DMS 273 treated with DMSO at 0.1 percent for 48 hours (cell line): ENCODE measurements around the gene SRSF3.

Experiments
- DNase-seq: peaks from one replicate; lab custom pipeline; 2025; lab: John Stamatoyannopoulos, UW

SRSF3 gene

GRCh38 chr6:36623547-36624459 is 29.6 kb downstream of the SRSF3 start:
- DNase-seq: peak; percentile 32

DNA sequence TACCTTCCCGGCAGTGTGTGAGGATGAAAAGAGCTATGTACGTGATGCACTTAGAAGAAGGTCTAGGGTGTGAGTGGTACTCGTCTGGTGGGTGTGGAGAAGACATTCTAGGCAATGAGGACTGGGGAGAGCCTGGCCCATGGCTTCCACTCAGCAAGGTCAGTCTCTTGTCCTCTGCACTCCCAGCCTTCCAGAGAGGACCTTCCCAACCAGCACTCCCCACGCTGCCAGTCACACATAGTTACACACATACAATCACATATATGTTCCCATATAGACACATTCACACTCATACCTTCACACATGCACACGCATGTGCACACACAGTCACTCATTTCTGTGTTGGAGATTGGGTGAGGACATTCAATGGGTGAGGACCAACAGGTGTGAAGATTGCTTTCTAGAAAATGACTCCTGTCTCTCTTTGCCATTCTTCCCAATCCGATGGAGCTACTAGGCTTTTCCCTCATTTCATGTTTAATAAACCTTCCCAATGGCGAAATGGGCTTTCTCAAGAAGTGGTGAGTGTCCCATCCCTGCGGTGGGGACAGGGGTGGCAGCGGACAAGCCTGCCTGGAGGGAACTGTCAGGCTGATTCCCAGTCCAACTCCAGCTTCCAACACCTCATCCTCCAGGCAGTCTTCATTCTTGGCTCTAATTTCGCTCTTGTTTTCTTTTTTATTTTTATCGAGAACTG is 30.4 kb downstream of the SRSF3 start:
- DNase-seq: no peak

- peak; percentile 97 for DNase-seq
These were observed 31.2 kb downstream of the SRSF3 start for GRCh38 chr6:36625158-36625919.

DNA sequence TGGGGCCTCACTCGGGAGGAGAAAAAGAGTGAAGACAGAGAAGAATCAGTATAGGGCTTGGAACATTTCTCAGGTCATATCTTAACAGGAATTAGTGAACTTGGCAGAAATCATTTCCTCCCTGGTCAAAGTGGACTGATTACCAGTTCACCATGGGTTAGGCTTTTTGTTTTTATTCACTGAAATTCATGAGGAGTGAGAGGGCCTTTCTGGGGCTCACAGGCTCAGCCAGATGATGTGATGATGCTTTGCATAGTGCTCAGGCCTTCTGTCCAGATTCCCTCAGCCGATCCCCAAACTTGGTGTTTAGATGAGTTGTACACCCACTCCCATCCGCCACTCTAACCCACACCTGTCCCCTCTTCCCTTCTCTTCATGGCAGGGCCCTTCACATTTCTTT is 32.5 kb downstream of the SRSF3 start:
- DNase-seq: no peak

- DNase-seq: no peak
These were observed 33.0 kb downstream of the SRSF3 start for GRCh38 chr6:36627141-36627540.

DNA sequence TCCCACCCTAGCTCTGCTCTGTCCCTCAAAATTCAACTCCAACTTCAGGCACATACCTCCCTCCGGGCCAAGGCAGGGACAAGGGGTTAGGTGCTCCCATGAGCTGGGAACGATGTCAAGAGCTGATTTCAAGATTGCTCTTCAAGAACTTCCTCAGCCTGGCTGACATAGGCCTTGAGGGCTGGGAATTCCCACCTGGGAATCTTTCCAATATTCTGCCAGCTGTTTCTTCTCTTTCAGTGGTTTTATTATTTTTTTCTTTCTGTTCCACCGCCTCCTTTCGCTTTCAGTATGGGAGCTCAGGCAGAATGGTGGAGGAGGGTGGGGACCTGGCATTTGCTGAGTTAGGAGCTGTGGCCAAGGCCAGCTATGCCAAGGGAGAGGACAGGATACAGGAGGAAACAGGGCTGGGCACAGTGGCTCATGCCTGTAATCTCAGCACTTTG is 33.7 kb downstream of the SRSF3 start:
- DNase-seq: peak; percentile 37

- DNase-seq: no peak
These were observed 35.6 kb downstream of the SRSF3 start for GRCh38 chr6:36629784-36630183.

DNA sequence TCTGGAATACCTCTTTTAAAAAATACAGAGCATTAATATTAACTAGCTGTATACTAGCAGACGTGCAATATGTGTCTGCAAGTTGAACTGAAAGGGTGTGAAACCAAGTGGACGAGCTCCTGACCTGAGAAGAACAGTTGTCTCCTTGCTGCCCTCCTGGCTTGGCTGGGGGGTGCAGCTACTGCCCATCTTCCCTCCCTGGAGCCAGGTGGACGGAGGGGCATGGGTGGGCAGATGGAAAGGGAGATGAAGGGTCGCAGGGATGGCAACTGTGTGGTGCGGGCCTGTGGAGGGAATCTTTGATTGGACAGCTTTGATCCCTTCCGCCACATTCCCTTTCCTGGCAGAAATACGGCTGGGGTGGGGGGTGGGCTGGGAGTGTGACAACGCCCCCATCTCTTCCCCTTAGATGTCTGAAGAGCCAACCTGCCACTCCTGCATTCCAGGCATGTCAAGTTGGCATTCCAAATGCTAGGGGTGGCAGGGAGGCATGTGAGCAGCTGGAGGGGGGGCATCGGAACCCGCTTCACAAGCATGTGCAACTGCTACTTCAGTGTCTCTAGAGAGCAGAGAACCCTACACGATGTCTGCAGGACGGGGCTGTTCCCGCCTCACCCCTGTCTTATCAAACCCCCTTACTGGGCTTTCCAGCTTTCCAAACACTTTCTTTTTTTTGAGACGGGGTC is 37.3 kb downstream of the SRSF3 start:
- DNase-seq: no peak

GRCh38 chr6:36633370-36633769 is 39.2 kb downstream of the SRSF3 start:
- DNase-seq: no peak

DNA sequence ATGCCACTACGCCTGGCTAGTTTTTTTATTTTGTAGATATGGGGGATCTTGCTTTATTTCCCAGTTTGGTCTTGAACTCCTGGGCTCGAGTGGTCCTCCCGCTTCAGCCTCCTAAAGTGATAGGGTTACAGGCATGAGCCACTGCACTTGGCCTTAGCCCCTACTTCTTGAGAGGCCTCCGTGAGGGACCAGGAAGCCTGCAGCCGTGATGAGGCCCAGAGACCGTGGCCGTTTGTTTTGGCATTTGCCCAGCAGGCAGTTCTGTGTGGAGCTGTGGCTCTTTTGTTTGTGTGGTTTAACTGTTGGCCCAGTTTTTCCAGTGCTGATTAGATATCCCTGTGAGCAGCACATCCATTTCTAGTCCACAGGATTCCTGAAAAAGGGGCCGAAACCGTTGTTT is 39.8 kb downstream of the SRSF3 start:
- no peak for DNase-seq

DNA sequence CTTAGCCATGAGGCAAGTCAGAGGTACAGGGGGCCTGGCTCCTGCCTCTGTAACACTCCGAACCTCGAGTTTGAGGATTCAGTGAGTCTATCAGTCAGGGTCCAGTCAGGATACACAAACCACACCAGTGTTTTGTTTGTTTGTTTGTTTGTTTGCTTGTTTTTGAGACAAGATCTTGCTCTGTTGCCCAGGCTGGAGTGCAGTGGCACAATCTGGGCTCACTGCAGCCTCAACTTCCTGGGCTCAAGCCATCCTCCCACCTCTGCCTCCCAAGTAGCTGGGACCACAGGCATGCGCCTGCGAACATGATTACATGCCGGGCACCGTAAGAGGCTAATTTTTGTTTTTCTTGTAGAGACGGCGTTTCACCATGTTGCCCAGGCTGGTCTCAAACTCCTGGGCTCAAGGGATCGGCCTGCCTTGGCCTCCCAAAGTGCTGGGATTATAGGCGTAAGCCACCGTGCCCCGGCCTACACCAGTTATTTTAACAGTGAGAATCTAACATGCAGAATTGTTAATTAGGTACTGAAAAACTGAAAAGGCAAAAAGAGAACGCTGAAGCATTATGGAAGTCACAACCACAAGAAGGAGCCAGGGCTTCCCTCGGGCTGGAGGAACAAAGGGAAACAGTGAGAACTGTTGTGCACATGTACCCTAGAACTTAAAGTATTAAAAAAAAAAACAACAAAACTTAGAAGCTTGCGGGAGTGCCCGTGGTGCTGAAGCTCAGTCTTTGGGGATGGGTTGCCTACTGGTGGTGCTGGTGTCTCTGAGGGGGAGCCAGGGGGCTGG is 40.4 kb downstream of the SRSF3 start:
- no peak for DNase-seq

DNA sequence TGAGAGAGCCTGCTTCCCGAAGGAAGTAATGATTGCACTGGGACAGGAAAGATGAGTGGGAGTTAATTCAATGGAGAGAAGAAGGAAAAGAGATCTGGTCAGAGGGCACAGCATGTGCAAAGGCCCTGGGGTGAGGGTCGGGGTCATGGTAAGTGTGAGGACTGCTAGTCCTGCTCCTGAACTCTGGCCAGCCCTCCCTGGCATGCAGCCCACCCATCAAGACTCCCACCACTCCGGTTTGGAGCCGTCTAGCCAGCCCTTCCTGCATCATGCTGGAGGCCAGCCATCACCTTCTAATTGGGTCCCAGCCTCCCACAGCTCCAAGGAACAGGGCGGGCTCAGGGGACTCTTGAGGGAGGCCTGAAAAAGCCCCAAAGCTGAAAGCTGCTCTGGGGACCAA is 42.1 kb downstream of the SRSF3 start:
- no peak for DNase-seq

GRCh38 chr6:36636687-36637418 is 42.7 kb downstream of the SRSF3 start:
- no peak for DNase-seq

DNA sequence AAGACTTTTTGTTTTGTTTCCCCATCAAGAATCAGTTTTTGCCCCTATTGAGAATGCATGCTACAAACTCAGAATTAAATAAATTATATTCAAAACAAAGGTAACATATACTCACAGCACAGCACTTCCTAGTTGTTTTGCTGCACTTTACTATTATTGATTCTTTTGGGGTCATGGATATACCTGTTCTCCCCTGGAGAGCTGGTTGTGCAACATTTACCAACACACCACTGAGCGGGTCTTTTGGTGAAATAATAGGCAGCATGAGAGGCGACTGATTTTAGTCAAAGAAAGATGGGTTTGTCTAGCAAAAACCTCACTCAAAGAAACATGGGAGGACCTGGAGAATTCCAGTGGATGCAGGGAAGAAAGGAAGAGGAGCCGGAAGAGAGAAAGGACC is 44.4 kb downstream of the SRSF3 start:
- DNase-seq: no peak

- DNase-seq: no peak
These were observed 45.1 kb downstream of the SRSF3 start for GRCh38 chr6:36639171-36639808.

GRCh38 chr6:36641543-36641942 is 47.4 kb downstream of the SRSF3 start:
- no peak for DNase-seq

GRCh38 chr6:36642913-36643817 is 49.0 kb downstream of the SRSF3 start:
- peak; percentile 26 for DNase-seq

DNA sequence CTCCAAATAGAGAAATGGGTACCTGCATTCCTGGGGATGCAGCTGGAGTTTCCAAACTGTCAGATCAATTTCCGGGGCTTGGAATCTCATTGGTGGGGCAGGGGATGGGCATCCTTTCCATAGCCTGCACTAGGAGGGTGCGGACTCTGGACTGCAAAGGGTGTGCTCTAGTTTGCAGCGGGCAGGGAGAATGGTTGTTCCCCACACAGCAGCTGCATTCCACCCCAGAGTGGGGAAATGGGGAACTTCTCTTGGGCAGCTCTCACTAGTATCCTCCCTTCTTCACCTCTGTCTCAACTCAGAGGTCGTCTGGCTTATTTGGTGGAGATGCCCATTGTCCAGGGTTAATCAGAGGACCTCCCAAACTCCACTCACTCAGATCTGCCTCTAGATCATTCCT is 49.8 kb downstream of the SRSF3 start:
- no peak for DNase-seq

- DNase-seq: no peak
These were observed 54.9 kb downstream of the SRSF3 start for GRCh38 chr6:36649086-36649485.
